Gastroesophageal sphincter (tissue), 3 donors: ENCODE measurements around the gene CHCHD1.

ENCODE experiments used
- CTCF ChIP-seq, 4 experiments: fragments of 200-600 bp in 2 of 4; fragments of 450-650 bp in 2 of 4; sonication (generic) in 1 of 4; IDR thresholded peaks; one replicate each; pipeline ENCODE4 v1.5.1; 2017 to 2019; ENCODE audit warnings: antibody characterized with exemption in 4 of 4, mild to moderate bottlenecking in 2 of 4, moderate library complexity in 2 of 4
- POLR2A ChIP-seq, 2 donors: fragments of 450-650 bp; IDR thresholded peaks; one replicate each; pipeline ENCODE4 v1.6.1; 2017; ENCODE audit warnings: antibody characterized with exemption in 2 of 2, mild to moderate bottlenecking in 2 of 2, moderate library complexity in 1 of 2
- POLR2AphosphoS5 ChIP-seq: sonication (generic); formaldehyde crosslinking; IDR thresholded peaks from one replicate; pipeline ENCODE4 v1.6.1; 2017; ENCODE audit warnings: antibody characterized with exemption

GRCh38 chr10:73732426-73732825 is 49.4 kb upstream of the CHCHD1 start:
- TF ChIP-seq CTCF (IDR thresholded peaks at IDR 0.05) (no peak), POLR2A (IDR thresholded peaks at IDR 0.05) (no peak), POLR2AphosphoS5 (no peak)
